SK-N-SH (cell line): ENCODE measurements around the gene PLA2G5.

Experiments used
- NRF1 ChIP-seq: IDR thresholded peaks from 2 replicates; pipeline ENCODE4 v1.6.1; 2012; ENCODE audit warnings: low read depth, mild to moderate bottlenecking, low read length
- SIN3A ChIP-seq: IDR thresholded peaks from 2 replicates; pipeline ENCODE4 v1.6.1; 2012; ENCODE audit warnings: low read depth, mild to moderate bottlenecking, low read length, moderate library complexity, borderline replicate concordance
- SMC3 ChIP-seq: IDR thresholded peaks from 2 replicates; pipeline ENCODE4 v1.6.1; 2012; ENCODE audit warnings: low read depth, low read length, improper control_type of control experiment
- TF ChIP-seq, protein P1 (sequence below): fragments of 200-600 bp; sonication (generic); IDR thresholded peaks from 2 replicates; pipeline ENCODE4 v1.6.1; 2017; ENCODE audit warnings: antibody characterized with exemption, mild to moderate bottlenecking, moderate library complexity
- TF ChIP-seq, protein P2 (sequence below): IDR thresholded peaks from 2 replicates; pipeline ENCODE4; 2012

DNA sequence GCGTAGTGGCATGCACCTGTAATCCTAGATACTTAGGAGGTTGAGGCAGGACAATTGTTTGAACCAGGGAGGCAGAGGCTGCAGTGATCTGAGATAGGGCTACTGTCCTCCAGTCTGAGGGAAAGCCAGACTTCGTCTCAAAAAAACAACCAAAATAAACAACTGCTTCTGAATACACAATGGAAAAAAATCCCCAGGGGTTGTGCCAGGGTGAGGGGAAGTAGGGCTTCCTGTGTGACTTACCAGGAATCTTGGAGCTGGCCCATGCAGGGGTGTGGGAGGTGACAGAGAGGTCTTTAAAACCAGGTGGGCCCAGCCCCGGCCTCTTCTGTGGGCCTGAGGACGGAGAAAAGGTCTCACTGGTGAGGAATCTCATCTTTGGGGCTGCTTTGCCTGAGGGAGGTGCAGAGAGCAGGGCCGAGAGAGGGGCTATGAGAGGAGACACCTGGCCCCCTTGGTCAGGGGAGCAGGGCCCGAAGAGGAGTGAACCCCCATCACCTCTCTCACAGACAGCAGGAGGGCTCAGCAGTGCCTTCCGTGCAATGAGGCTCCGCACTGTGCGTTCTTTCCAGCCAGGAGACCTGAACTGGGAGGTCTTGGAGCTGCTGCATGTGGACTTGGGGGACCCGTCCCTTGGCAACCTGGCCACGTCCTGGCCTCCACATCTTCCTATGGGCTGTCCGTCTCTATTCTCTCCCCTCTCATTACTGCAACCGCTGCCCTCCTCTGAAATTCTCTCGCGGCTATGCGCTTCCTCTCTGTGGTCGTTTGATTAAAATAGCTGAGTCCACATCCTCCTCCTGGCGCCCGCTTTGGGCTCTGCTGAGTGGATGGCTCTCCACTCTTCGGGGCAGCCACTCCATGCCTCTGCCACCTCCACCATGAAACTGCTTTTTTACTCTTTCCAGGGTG lies 10.7 kb downstream of the PLA2G5 start:
- TF ChIP-seq SMC3 = no peak
- TF ChIP-seq, protein P1, sequence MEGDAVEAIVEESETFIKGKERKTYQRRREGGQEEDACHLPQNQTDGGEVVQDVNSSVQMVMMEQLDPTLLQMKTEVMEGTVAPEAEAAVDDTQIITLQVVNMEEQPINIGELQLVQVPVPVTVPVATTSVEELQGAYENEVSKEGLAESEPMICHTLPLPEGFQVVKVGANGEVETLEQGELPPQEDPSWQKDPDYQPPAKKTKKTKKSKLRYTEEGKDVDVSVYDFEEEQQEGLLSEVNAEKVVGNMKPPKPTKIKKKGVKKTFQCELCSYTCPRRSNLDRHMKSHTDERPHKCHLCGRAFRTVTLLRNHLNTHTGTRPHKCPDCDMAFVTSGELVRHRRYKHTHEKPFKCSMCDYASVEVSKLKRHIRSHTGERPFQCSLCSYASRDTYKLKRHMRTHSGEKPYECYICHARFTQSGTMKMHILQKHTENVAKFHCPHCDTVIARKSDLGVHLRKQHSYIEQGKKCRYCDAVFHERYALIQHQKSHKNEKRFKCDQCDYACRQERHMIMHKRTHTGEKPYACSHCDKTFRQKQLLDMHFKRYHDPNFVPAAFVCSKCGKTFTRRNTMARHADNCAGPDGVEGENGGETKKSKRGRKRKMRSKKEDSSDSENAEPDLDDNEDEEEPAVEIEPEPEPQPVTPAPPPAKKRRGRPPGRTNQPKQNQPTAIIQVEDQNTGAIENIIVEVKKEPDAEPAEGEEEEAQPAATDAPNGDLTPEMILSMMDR = no peak
- TF ChIP-seq SIN3A = no peak
- no peak for TF ChIP-seq NRF1
- TF ChIP-seq, protein P2, sequence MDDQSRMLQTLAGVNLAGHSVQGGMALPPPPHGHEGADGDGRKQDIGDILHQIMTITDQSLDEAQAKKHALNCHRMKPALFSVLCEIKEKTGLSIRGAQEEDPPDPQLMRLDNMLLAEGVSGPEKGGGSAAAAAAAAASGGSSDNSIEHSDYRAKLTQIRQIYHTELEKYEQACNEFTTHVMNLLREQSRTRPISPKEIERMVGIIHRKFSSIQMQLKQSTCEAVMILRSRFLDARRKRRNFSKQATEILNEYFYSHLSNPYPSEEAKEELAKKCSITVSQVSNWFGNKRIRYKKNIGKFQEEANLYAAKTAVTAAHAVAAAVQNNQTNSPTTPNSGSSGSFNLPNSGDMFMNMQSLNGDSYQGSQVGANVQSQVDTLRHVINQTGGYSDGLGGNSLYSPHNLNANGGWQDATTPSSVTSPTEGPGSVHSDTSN = no peak
